22Rv1 (cell line): ENCODE results near the gene ADNP2.

Source experiments
- CTCF ChIP-seq: fragments of 450-650 bp; IDR thresholded peaks from 2 replicates; pipeline ENCODE4 v1.5.1; 2017; ENCODE audit warnings: mild to moderate bottlenecking
- ZFX ChIP-seq: fragments of 450-650 bp; IDR thresholded peaks from 2 replicates; pipeline ENCODE4 v1.6.1; 2017; ENCODE audit warnings: antibody characterized with exemption, borderline replicate concordance

- TF ChIP-seq CTCF (no peak), ZFX (no peak)
Measured at GRCh38 chr18:80163183-80163582, 54.1 kb downstream of the ADNP2 start.
